Left forelimb (tissue), 1 donor: Measurements from ENCODE around the gene PAN2.
"Not testable (repeated sequence)": the region's sequence is repeated elsewhere in the genome, so short reads cannot be mapped to it uniquely, and the experiment has no call there.

Experiments
- DNase-seq: peaks from one replicate; pipeline ENCODE4 v3.0.0-alpha.2; 2018; ENCODE audit warnings: low spot score

PAN2 gene

DNA sequence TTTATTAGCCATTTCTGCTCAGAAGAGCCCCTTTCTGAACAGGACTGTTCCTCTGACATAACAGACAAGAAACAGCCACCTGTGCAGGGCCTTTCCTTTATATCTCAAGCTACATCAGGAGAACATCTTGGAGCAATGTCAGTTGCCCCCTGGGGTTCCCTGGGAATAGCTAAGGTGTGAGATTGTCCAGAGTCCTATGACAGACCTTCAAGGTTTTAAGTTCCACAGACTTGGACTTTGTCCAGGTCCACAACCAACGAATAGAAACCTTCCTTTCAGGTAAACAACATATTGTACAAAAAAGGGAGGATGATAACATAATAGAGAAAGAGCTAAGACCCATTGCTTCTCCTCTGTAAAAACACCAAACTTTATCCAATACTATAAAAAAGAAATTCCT lies 7.8 kb upstream of the PAN2 start:
- DNase-seq = no peak

DNA sequence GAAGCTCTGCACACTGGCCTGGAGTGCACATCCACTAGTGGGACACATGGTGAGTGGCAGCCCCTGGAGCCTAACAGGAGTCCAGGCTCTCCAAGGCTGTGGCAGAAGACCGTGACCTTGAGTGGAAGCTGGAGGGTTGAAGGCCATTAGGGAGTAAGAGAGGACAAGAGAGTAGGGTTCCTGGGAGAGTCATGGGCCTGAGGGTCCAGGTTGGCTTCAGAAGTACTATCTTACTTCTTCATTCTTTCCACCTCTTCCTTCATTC lies 5.3 kb upstream of the PAN2 start:
- DNase-seq = no peak

DNA sequence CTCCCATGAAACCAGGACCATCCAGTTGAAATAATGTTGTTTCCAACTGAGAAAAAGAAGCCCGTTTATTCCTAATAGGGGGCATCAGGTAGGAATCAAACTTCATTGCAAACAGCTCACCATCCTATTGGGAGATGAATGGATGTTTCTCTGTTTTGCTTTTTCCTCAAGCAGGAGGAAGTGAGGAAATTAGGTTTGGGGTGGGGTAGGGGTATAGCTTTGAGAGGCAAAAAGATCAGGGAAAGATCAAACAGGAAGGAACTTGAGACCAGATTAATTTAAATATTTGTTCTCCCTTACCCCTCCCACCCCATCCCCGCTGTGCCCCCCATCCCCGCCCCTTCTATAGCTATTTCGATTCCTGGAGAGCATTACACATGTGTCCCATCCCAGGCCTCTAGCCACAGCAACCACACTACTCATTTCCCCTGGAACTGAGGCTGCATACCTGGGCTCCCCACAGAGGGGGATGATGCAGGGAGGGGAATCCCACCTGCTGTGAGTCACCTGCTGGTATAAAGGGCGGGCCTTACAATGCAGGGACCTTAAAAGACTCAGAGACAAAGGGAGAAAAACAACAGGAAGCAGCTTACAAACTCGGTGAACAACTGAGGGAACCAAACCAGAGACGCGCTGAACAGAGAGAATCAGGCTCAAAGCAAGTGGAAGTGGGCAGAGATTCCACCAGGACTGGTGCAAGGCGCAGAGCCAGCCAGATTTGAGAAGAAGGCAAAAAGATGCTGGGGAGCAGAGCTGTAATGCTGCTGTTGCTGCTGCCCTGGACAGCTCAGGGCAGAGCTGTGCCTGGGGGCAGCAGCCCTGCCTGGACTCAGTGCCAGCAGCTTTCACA lies 4.7 kb upstream of the PAN2 start, which contains the start of gene IL23A:
Gene IL23A, plus strand, starts transcription at position 577 of the 850 bp plus-strand sequence. Its CDS starts 161 bp downstream, at position 738.
- no peak for DNase-seq

DNA sequence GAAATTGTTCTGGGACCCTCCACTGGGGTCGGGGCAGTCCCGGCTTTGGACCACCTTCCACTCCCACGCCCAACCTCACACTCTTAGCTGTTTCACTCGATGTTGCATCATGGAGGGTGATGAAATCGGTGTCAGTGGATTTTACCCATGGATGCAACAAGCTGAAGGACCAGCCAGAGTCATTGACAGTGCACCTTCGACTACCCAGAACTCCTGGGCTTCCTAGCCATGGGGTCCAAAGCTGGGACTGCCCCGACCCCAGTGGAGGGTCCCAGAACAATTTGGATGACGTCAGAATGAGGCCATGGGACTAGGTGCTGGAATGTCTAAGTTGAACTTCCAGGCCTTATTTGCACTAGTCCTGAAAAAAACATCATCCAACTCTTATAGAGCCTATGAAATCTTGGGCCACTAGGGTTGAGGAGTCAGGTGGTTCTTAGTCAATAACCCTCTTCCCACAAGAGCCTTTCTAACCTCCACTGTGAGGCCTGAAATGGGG lies 4.0 kb upstream of the PAN2 start:
- DNase-seq = no peak

DNA sequence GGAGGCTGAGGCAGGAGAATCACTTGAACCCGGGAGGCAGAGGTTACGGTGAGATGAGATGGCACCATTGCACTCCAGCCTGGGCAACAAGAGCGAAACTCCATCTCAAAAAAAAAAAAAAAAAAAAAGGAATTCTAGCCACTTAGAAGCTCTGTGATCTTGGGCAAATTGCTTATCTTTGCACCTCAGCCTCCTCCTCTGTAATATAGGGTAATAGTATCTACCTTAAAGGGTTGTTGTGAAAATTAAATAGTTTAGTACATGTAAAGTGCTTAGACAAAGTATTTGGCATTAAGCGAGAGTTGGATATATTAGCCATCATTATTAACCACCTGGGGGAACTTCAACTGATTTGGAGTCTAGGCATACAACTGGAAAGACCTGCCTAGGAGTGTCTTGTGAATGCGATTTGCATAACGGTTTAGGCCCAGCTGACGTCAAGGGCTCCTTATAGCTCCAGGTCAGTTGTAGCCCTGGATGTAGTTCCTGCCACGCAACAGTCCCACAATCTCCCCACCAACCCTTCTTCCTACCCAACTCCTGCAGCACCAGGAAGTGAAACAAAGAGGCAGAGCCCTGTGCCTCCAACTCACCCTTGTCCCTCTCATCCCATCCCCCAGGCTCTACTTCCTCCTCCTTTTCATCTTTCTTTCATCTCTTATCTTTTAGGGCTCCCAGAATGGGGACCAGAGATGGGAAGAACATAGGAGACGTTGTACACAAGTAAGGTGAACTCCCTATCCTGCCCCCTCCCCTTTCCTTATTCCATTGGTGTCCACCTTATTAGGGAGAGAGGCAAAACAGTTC lies 2.8 kb upstream of the PAN2 start:
- DNase-seq = no peak

DNA sequence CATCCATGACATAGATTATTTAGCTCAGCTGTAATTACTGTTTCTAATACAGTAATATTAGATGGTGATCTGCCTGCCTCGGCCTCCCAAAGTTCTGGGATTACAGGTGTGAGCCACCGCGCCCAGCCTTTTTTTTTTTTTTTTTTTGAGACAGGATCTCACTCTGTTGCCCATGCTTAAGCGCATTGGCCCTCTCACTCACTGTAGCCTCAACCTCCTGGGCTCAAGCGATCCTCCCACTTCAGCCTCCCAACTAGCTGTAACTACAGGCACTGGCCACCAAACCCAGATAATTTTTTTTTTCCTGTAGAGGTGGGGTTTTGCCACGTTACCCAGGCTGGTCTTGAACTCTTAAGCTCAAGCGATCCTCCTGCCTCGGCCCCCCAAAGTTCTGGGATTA lies 1.7 kb upstream of the PAN2 start:
- DNase-seq = not testable (repeated sequence)

DNA sequence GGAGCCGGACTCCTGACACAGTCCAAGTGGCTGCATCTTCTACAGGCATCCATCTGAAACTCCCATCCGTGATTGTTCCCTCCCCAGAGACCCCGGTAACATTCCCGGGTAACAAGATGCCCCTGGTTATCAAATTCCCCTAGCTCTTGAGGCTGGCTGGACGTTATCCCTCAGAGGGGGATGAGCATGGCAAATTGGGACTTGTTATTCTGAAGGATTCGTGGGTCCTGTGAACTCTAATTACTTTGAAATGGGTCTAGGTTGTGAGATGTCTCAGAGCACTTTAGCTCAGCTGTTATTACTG lies 642 bp upstream of the PAN2 start:
- DNase-seq = no peak

DNA sequence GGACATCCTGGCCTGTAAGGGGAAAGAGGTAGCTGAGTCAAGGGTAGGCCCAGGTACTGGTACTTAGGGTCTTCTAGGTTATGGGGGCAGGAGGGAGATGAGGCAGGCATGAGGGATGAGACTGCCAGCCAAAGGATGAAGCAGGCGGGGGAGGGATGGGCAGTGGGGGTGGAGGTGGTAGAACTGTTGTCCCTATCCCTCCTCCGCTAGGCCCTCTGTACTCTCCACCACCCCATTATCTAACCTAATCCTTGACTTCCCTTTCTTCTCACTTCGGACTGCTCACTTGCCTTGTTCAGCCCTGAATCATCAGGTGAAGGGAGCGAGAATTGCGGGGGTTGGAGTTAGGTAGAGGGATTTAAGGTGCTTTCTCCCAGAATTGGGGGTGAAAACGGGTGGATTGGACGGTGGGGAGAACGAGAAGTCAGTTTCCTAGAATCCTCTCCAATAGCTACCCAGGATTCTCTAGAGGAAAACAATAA lies 562 bp downstream of the PAN2 start:
- DNase-seq = no peak

DNA sequence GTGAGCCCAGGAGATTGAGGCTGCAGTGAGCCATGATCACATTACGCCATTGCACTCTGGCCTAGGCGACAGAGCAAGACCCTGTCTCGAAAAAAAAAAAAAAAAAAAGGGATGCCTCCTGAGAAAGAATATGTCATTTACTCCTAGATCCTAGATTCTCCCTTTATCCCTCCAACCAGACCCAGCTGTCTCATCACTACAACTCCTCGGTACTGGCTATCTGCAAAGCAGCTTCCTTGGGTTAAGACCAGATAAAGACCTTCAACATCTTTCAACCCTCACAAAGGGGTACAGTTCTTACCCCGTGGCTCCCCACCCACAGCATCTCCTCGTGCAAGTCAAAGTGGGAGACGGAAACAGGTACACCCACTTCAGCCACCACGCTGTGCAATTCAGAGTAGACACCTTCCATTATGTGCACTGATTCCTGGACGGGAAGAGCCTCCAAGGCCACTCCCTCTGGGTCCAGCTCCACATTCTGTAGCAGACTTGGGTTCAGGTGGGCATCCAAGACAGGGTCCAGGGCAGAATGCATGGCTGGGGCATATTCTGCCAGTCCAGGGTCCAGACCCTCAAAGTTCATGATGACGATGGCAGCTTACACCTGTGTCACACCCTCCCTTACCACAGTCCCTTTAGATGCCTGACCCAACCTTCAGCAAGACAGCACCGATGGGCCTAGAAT lies 1.1 kb downstream of the PAN2 start:
- no peak for DNase-seq

DNA sequence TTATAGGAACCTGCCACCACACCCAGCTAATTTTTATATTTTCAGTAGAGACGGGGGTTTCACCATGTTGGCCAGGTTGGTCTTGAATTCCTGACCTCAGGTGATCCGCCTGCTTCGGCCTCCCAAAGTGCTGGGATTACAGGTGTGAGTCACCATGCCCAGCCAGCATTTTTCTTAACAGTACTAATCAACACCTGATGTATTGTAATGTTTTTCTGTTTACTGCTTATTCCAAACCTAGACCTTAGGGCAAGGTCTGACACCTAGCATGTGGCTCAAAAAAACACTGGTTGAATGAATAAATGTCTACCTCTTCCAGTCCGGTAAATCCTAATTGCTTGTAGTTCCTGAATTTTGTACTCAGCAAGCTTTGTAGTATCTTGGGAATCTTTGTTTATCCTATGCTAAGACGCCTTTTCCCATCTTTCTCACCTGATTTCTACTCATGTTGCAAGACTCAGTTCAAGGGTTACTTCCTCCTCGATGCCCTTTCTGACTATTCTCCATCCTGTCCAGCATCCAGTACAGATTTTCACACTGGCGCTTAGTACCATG lies 2.8 kb downstream of the PAN2 start:
- no peak for DNase-seq

DNA sequence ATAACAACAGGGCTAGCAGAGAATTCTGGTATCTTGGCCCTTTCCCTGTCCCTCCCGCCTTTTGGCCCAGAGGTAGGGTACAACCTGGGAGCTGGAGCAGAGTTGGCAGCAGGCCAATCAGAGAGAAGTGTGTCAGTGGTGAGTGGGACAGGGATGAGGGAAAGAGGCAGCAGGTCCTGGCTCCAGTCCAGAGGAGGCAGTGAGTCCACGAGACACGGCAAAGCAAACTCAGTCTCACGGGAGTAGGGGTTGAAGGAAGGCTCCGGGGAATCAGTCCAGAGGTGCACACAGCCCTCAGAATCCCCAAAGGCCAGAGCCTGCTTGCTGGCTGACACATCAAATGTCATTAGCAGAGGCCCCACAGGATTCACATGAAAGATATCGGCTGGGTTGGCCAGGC lies 7.3 kb downstream of the PAN2 start:
- no peak for DNase-seq

DNA sequence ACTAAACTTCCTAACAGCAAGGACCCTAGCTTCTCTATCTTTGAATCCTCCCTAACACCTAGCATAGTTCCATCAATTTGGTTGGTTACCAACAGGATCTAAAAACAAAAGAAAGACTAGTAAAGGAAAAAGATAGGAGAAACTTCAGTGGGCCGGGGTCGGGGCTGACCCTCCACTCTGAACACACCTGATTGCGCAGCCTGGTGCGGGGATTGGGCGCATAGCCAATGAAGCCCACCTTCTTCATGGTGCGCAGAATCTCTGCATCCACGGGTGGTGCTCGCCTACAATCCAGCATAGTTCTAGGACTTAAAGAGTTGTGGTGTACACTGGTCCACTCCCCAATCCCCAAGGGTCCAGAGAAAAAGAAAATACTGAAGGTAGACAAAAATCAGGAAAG lies 7.7 kb downstream of the PAN2 start:
- DNase-seq = no peak

DNA sequence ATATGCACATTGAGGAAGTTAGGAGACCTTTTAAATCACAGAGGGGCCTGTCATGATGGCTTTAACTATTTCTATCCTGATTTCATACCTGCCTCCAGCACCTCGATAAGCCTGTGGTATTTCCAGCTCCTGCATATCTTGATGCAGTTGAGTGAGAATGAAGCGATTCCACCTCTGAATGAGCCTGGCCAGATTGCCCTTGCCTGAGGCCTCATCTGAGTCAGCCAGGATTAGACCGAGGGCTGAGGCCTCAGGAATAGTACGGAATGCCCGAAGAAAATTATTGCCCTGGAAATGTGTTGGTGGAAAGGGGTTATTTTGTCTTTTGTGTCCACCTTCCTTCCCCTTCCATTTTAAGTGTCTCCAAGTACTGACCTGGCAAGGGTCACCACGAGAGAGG lies 9.6 kb downstream of the PAN2 start:
- no peak for DNase-seq

DNA sequence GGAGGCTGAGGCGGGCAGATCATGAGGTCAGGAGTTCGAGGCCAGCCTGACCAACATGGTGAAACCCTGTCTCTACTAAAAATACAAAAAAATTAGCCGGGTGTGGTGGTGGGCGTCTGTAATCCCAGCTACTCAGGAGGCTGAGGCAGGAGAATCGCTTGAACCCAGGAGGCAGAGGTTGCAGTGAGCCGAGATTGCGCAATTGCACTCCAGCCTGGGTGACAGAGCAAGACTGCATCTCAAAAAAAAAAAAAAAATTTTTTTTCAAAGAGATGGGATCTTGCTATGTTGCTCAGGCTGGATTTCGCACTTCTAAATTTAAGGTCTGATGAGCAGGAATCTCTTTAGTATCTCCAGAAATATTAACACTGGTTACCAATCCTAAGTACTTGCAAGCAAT lies 12.2 kb downstream of the PAN2 start:
- DNase-seq = not testable (repeated sequence)

DNA sequence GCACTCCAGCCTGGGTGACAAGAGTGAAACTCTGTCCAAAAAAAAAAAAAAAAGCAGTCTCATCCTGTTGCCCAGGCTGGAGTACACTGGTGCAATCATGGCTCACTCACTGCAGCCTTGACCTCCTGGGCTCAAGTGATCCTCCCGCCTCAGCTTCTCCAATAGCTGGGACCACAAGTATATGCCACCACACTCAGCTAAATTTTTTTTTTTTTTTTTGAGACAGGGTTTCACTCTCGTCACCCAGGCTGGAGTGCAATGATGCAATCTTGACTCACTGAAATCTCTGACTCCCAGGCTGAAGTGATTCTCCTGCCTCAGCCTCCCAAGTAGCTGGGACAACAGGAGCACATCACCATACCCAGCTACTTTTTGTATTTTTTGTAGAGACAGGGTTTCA lies 12.8 kb downstream of the PAN2 start:
- DNase-seq = no peak

DNA sequence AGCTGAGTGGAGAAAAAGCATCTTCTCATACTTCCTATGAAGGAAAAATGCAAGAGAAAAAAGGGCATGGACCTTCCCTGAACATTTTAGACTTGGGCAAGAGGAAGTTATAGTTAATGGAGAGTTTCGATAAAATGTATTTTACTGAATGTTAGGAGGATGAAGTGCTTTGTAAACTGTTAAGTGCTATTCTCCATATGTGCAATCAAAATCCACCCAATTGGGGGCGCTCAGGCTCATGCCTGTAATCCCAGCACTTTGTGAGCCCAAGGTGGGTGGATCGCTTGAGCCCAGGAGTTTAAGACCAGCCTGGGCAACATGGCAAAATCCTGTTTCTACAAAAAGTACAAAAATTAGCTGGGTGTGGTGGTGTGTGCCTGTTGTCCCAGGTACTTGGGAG lies 16.1 kb downstream of the PAN2 start:
- DNase-seq = no peak

DNA sequence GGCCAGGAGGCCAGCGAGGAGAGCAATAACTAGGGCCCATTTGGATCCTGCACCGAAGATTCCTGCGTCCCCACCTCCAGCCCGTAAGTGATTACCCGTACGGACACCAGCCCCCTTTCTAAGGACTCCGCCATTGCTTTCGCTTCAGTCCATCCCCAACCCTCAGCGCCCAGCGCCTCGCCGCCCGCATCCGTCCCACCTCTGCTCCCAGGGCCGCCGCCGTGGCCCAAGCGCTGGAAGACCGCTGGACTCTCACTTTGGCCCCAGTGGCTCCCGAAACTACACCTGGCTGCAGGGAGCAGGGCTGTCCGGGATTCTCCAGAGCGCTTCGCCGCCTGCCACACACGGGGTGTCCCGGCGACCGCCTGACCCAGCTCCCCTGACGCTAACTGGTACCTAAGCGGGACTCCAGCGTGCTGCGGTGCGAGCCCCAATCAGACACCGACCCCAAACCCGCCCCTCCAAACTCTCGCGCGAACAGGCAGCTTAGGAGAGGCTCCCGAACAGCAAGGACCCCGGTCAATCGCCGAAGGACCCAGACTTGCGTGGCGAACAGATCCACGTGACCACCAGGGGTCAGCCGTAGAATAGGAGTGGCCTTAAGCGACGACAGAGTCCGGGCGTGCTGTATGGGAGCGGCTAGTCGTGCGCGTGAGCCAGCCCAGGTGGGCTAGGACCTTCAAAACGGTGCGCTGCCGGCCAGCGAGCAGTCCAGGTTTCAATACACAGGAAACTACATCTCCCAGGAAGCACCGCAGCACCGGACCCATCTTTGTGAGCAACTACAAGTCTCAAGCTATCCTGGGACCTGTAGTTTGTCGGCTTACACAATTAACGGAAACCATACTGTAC lies 18.0 kb downstream of the PAN2 start, which contains the start of gene CNPY2:
Gene CNPY2, minus strand, starts transcription at position 367 of the 852 bp plus-strand sequence. CDS start 771 bp downstream, outside the sequence.
- peak; percentile 97 for DNase-seq

DNA sequence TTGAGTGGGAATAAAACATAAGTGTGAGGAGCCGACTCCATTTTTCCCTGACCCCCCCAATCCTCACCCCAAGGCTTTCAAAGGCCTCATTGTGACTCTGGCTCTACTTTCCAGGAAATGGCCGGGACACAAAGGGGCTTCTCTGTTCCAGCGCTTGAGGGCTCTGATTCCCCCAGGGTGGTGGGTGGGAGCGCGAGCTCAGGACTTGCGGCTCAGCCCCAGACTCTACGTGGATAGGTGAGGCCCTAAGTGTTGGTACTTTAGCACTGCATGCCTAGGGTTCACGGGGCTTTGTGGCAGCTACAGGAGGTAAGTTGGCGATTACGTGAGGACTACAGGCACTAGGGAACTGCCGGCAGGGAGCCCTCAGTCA lies 18.6 kb downstream of the PAN2 start:
- DNase-seq = no peak

DNA sequence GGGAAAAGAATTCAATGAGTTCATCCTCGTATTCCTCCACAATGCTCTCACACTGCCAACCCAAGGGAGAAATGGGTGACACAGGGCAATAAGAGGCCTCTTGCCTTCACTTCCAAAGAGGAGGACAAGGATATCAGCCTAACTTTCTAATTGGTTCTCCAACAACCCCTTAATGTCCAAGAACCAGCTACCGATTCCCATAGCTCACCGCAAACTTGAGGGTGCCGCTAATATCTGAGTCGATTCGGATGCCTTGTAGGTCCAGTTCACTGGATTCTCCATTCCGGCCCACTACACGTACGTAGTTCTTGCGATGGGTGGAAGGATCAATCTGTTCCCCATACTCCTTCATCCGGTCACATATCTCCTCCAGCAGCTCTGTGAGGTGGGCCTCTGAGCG lies 22.8 kb downstream of the PAN2 start:
- no peak for DNase-seq

DNA sequence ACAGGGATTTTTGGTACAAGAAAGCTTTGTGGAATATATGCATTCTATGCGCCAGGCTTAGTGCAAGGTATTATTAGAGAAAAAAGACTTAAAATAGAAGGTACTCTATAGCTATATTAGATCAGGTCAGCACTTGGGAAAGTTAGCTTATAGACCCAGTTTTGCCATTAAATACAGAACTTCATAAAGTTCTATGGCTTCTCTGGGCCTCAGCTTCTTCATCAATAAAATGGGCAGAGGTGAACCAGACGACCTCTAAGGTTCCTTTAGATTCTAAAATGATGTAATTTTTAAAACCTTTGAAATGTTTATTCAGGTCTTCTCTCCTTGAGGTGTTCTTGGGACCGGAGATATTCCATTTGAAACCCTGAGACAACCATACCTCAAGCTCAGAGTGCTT lies 25.1 kb downstream of the PAN2 start:
- DNase-seq = no peak

DNA sequence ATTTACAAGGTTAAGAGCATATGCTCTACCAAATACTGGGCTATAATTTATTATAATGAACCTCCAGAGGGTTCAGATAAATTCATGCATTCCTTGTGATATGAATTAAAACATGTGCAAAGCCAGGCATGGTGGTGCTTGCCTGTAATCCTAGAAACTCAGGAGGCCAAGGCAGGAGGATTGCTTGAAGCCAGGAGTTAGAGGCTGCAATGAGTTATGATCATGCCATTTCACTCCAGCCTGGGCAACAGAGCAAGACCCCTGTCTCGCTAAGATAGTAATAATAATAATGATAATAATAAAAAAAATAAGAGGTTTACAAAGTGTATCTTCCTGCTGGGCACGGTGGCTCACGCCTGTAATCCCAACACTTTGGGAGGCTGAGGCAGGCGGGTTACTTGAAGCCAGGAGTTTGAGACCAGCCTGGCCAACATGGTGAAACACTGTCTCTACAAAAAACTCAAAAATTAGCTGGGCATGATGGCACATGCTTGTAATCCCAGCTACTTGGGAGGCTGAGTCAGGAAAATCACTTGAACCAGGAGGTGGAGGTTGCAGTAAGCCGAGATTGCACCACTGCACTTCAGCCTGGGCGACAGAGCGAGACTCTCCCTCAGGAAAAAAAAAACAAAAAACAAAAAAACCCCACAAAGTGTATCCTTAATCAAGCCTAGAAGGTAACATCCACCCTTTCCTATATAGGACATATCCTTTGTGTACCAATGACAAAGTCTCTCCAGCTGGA lies 26.4 kb downstream of the PAN2 start:
- no peak for DNase-seq
